ENCODE measurements around the gene TPPP2.
"Not testable (repeated sequence)": the region's sequence is repeated elsewhere in the genome, so short reads cannot be mapped to it uniquely, and the experiment has no call there.

Gene TPPP2

GRCh38 chr14:21039585-21040369 is 9.8 kb downstream of the TPPP2 start:
- peak; percentile 84 for DNase-seq

DNA sequence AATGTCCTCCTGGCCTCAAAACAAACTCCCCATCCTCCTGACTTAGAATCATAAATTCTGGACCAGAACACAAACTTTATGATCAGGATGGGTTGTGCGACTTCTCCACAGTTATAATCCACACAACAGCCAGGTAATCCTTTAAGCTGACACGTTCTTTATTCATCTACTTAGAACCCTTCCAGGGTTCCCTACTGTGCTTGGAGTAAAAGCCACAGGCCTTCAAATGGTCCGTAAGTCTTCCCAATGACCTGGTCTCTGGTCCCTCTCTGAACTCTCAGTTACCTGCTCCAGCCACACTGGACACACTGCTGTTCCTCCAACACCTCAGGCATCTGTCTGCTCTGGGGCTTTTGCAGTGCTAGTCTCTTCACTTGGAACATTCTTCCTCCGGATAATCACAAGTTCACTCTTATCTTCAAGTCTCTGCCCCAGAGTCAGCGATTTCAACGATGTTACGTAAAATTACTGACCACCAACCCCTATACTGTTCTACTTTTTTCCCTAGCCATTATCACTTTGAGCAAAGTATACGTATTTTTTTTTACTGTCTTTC is 10.4 kb downstream of the TPPP2 start:
- DNase-seq, result no peak

- not testable (repeated sequence) for DNase-seq
Measured at GRCh38 chr14:21040941-21041340, 10.9 kb downstream of the TPPP2 start.

DNA sequence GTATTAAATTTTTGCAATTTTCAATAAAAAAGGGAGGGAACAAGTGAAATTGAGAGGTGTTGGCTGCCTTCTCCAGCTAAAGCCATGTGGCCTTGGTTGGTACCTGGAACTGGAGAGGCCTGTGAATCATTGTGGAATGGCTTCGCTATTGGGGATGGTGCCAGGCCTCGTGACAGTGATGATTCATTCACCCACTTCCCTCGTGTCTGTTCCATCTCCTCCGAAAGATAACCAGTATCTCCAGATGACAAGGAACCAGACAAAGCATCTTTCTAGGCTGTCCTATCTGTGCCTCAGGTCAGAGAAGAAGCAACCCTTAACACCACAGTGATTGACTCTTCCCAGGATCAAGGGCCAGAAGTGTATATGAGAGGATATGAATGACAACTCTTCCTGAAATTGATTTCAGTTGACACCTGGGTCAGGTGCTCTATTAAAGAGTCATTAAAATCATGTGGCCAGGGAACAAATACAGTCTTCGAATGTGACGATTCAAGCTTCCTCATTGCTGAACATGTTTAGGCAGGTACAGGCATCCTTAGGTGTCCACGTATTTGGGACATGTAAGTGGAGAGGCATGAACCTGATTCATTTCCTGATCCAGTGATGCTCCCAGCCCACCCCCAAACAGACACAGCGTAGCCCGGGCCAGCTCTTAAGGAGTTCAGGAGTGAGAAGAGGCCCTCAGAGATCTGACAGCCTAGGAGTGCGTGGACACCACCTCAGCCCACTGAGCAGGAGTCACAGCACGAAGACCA is 11.8 kb downstream of the TPPP2 start, which contains the start of gene RNASE7:
Gene RNASE7 (plus strand): TSS at position 687 of the 758 bp plus-strand sequence. CDS start 631 bp downstream, outside the sequence.
- no peak for DNase-seq

GRCh38 chr14:21042918-21043317 is 12.9 kb downstream of the TPPP2 start:
- peak; percentile 63 for DNase-seq

DNA sequence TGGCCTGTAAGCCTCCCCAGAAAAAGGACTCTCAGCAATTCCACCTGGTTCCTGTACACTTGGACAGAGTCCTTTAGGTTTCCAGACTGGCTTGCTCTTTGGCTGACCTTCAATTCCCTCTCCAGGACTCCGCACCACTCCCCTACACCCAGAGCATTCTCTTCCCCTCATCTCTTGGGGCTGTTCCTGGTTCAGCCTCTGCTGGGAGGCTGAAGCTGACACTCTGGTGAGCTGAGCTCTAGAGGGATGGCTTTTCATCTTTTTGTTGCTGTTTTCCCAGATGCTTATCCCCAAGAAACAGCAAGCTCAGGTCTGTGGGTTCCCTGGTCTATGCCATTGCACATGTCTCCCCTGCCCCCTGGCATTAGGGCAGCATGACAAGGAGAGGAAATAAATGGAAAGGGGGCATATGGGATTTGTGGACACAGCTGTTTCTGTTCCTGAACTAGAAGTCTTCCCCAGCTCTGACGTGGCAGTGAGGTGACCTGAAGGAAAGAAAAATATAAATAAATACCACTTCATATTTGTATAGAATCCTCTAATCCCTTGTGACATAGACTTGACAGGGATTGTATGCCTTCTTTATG is 13.5 kb downstream of the TPPP2 start:
- no peak for DNase-seq

DNA sequence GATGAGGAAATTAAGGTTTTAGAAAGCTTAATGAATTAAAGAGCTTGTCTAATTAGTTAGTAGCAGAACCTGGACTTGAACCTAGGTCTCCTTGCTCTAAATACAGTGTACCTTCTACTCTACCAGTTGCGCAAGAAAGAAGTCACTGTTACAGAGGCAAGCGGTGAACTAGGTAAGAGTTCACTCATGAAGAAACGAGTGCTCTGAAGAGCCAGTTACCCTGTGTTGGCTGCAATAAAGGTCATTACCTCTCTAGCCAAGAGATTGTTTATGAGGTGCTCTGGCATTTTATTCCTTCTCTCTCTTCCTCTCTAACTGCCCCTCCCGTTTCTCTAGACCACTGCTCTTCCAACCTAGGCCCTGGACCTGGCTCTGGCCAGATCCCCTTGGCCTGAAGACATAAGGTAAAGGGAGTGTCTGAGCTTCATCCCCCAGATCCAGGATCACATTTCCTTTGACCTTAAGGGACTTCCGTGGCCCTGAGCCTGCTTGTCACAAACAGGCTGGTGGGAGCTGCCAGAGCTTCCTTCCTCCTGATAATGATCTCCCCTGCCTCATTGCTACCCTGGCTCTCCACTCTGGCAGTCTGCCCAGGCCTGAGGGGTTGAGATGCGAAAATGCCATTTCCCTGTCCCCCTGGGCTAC is 14.1 kb downstream of the TPPP2 start:
- DNase-seq, result no peak

DNA sequence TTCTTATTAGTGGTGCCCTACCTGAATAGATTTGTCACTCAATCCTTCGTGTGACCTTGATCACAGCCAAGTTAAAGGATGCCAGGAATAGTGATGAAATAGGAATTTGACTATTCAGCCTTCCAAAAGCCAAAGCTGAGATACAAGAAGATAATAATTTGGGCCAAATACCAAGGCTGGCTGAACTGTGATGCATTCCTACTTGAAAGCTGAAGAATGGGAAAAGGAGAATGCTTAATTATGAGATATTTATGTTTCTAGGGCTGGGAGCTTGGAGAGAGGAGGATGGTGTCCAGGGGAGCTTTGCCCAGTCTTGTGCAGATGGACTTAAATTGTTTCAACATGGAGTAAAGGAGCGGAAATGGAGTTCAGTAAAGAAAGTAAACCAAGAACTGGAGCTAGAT is 17.4 kb downstream of the TPPP2 start:
- DNase-seq, result no peak

- DNase-seq, result no peak
Measured at GRCh38 chr14:21048638-21049037, 18.6 kb downstream of the TPPP2 start.

- DNase-seq, result no peak
Measured at GRCh38 chr14:21049271-21049673, 19.3 kb downstream of the TPPP2 start.

GRCh38 chr14:21050597-21050996 is 20.6 kb downstream of the TPPP2 start:
- DNase-seq, result no peak

- DNase-seq, result no peak
Measured at GRCh38 chr14:21053184-21054122, 23.4 kb downstream of the TPPP2 start.

DNA sequence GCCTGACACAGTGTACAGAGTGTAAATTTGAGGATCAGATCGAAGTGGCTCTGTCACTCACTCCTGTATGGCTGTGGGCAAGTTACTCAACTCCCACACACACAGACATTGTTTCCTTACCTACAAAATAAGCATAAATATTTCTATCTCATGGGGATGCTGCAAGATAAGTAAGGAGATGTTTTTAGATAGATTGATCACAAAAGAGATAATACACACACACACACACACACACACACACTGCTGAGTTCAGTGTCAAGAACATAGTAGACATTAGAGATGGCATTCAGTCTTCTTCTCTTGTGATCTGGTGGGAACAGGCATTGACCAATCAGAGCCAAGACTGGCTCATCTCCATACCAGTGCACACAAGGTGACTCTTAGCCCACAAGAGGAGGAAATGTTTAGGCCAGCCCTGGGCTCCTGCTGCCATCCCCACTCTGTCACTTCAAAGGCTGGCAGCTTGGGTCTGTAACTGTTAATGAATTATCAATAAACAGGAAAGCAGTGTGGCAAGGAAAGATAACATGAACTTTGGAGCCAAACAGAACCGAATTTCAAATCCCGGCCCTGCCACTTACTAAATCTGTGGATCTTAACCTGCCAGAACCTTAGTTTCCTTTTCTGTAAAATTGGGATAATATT is 24.2 kb downstream of the TPPP2 start:
- no peak for DNase-seq

DNA sequence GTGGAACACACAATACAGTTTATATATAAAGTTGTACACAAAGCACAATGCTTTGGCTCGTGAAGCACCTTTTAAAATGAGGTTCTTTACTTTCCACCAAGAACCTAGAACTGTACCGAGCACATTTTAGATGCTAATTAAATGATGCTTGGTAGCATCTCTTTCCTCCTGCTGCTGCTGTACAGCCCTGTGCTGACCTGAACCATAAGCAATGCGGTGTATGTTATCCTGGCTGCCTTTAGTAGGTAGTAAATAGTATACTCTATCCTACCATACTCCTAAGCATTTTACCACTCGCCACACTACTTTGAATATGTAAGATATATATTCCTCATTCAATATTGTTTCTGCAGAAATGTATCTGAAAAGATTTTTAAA is 24.7 kb downstream of the TPPP2 start:
- DNase-seq, result no peak

DNA sequence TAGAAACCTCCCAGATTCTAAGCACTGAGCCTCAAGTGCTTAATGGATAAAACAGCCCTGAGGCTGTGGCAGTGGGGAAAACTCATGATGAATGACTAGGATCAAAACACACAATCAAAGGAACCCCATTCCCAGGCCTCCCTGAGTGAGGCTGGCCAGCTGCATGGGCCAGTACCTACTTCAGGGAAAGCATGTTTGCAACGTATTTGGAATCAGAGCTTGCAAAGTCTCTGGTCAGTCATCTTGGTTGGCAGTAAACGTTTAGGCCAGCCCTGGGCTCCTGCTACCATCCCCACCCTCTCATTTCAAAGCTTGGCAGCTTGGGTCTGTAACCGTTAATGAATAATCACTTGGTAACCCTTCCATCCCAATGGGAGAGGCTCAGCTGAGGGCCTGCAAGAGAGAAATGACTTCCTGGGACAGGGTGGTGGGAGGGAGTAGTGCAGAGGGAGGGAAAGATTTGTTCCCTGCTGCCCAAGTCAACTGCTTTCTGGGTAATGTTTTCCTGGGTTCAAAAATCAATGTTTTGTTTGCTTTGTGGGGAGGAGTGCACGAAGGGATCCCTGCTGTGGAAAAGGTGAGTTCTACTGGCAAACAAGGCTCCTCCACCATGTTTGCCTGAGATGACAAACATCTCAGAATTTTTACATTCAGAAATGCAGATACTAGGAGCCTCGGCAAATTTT is 25.6 kb downstream of the TPPP2 start:
- DNase-seq, result no peak

- DNase-seq, result no peak
Measured at GRCh38 chr14:21056520-21057163, 26.6 kb downstream of the TPPP2 start.

GRCh38 chr14:21057803-21058675 is 28.0 kb downstream of the TPPP2 start, which contains the start of gene RNASE8:
TSS of gene RNASE8 (plus strand) at chr14:21057822. CDS start at chr14:21057893, 71 bp downstream.
- DNase-seq, result no peak

GRCh38 chr14:21058903-21059302 is 28.9 kb downstream of the TPPP2 start:
- DNase-seq, result no peak
